IPS-11a (cell line): Measurements from ENCODE around the gene SSTR5.
"Not testable (repeated sequence)": the region's sequence is repeated elsewhere in the genome, so short reads cannot be mapped to it uniquely, and the experiment has no call there.

ENCODE experiments used
- H3K4me3 ChIP-seq: one replicate; pipeline ENCODE4 v1.5.1; 2013; ENCODE audit warnings: low read depth, low read length, control low read depth

Gene SSTR5

DNA sequence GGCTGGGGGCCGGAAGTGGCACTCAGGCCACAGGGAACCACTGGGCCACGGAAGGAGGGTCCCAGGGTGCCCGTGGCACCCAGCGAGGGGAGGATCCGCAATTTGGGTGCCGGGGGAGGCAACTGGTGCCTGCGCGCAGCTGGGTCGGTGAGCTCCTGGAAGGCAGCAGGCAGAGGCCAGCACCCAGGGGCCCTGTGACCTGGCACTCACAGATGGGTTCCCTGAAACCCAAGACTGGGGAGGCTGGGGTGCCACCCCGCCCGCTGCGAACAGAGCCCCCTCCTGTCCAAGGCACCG lies 663 bp downstream of the SSTR5 start:
- no peak overlapping the region for H3K4me3 ChIP-seq

DNA sequence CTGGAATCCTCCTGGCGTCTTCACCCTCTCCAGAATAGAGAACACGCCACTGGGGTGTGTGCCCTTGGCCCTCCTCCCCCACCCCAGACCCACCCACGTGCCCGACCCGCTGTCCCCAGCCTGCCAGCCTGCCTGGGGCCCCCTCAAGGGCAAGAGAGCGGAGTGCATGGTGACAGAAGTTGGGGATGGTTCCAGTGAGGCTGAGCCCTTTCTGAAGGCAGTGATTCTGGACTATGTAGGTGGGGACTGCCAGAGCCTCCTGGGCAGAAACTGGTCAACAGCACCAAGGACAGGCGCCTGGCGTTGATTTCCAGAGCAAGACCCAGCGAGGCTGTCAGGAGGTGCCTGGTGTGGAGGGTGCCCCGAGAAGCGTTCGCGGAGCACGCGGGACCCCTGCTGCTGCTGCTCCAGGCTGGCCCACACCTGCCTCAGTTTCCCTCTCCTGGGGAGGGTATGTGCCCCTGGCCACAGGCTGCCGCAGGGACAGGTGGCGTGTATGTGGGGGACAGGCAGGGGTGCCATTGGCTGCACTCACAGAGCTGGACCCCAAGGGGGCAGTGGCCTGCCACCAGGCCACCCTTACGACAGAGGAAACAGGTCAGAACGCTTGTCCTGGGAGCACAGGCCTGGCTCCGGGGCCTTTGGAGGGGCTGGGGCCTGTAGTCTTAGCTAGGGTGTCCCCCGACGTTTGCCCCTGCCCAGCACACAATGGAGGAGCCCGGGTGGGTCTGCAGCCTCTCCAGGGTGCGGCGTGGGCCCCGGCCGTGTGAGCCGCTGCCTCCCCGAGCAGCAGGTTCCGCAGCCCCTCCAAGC lies 1.2 kb downstream of the SSTR5 start:
- H3K4me3 ChIP-seq: no peak overlapping the region

DNA sequence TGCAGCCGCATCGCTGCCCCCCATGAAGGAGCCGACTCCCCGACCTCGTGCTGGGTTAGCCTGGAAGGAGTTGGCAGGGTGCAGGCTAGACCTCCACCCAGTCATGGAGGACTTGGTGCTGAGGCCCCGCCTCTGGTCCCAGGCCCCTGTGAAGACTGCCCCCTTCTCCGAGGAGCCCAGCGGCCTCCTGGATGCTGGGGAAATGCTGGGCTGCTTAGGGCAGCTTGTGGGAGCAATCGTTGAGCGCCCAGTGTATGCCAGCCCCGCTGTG lies 1.8 kb downstream of the SSTR5 start:
- no peak overlapping the region for H3K4me3 ChIP-seq

DNA sequence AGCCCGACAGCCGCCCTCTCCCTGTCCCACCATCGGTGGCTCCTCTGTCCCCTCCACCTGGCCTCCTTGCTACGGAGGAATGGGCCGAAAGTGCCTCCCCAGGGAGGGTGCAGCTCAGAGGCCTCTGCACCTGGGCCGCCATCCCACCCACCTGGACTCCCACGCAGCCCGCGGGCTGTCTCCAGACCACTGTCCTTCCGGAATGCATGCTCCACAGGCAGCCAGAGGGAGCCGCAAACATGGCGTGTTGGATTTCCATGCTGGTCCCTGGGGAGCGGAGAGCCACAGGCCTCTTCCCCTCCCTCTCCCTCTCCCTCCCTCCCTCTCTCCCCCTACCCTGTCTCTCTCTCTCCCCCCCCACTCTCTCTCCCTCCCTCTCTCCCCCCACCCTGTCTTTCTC lies 3.0 kb downstream of the SSTR5 start:
- H3K4me3 ChIP-seq: no peak overlapping the region

DNA sequence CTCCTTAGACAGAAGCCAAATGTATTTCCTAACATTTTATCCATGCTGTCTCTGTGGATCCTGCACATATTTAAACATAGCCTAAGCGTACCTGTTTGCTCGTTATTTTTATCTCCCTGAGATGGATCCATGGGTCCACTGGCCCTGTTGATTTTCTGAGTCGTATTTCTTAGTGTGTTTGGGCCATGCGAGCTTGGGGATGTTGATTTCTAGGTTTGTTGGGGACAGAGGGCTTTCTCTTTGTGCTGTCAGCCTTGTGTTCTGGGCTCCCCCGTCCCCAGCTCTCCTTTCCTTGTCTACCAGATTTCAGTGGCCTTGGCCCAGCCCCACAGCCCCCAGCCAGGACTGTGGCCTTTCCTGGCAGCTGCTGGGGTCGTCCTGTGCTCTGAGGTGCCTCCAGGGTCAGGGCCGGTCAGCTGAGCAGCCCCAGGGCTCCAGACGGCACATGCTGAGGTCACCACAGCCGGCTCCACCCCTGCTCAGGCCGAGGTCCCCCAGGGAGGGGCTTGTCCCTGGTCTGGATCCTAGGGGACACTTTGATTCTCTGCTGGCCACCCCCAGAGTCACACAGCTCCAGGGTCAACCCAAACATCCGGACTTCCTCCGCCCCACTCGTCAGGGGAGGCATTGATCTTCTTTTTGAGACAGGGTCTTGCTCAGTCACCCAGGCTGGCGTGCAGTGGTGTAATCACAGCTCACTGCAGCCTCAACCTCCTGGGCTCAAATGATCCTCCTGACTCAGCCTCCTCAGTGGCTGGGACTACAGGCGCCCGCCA lies 4.4 kb downstream of the SSTR5 start:
- H3K4me3 ChIP-seq: no peak overlapping the region

DNA sequence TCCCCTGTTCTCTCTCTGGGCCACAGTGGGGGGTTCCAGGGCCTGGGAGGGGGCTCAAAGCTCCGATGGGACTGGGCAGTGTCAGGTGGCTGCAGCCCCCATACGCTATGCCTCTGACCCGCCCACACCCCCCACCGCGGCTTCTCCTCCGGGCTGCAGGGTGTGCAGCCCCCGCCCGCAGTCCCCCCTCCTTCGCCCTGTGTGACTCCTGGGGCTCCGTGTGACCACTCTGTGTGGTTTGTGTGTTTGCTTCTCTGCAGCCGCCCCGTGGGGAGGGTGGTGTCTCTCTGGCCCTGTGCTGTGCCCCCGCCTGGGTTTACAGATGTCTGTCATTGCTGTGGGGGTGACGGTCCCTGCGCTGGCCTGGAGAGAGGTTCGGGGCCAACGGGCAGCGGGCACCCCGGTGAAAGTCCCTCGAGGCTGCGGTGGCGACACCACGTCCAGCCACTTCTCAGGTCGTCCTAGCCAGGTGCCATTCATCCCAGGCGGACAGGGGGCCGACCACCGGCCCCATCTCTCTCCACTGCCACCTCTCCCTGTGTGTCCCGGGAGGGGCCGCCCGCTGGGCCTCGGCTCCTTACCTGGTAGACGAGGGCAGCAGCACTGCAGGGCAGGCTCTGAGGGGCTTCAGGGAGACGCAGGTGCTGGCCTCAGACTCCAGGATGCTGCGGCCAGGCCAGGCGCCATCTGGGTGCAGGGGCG lies 5.5 kb downstream of the SSTR5 start:
- H3K4me3 ChIP-seq: no peak overlapping the region

GRCh38 chr16:1078579-1079021 lies 6.1 kb downstream of the SSTR5 start:
- H3K4me3 ChIP-seq: no peak overlapping the region

DNA sequence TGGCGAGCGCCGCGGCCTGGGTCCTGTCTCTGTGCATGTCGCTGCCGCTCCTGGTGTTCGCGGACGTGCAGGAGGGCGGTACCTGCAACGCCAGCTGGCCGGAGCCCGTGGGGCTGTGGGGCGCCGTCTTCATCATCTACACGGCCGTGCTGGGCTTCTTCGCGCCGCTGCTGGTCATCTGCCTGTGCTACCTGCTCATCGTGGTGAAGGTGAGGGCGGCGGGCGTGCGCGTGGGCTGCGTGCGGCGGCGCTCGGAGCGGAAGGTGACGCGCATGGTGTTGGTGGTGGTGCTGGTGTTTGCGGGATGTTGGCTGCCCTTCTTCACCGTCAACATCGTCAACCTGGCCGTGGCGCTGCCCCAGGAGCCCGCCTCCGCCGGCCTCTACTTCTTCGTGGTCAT lies 6.8 kb downstream of the SSTR5 start:
- H3K4me3 ChIP-seq: no peak overlapping the region

GRCh38 chr16:1079786-1080525 lies 7.4 kb downstream of the SSTR5 start:
- H3K4me3 ChIP-seq: no peak overlapping the region

- no peak overlapping the region for H3K4me3 ChIP-seq
Observed at GRCh38 chr16:1080801-1081733, 8.5 kb downstream of the SSTR5 start.

GRCh38 chr16:1081734-1082265 lies 9.3 kb downstream of the SSTR5 start:
- no peak overlapping the region for H3K4me3 ChIP-seq

DNA sequence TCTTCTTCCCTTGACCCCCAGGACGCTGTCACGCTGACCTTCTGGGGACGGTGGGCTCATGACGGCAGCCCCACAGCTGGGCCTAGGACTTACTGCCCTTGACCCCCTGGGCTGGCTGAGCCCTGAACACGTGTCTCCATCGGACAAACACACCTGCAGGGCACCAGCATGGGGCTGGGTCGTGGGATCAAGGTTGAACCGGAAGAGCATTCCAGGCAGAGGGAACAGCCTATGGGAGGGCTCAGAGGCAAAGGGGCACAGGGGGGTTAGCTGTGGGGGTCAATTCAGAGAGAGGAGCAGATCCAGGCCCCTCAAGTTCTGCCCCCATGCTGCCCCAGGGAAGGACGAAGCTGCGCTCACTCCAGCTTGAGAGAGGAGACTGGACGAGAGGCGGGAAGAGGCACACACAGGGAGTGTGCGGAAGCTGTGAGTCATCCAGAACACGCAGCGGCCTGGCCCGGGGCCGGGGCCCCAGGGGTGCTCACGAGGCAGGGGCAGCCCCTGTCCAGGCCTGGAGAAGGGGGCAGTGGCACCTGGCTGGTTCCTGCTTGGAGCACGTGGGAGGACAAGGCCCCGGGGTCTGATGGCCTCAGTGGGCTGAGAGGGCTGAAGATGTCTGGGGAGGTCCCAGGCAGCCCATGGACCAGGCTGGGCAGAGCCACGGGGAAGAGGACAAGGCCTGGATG lies 9.9 kb downstream of the SSTR5 start:
- H3K4me3 ChIP-seq: no peak overlapping the region

DNA sequence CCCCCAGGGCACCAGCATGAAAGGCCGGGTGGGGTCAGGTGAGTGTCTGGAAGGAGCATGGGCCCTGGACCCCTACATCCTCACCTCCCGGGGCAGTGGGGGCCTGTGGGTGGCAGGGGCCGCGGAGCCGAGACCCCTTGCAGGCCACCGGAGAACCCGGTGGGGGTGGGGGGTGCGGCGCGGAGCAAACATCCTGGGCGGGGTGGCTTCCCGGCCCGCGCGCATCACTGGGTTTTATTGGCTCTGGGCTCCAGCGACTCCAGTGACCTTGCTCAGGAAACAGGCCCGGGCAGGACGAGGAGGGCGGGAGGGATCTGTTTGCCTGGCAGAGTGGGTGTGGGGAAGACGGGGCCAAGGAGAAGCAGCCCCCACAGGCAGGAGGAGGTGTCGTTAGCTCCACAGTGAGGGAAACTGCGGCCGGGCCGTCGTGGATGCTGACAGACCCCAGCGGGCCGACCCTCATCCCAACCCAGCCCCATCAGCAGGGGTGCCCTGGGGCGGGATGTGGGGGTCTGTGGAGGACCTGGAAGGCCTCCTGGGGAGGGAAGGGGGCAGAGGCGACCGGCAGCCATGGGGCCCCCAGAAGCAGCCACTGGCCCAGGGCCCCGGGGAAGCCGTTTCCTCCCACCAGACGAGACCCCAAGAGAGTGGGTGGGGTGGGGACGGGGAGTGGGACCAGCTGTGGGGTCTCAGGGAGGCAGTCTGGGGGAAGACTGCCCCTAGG lies 10.6 kb downstream of the SSTR5 start:
- no peak overlapping the region for H3K4me3 ChIP-seq

- H3K4me3 ChIP-seq: no peak overlapping the region
Observed at GRCh38 chr16:1084971-1085370, 12.4 kb downstream of the SSTR5 start.

DNA sequence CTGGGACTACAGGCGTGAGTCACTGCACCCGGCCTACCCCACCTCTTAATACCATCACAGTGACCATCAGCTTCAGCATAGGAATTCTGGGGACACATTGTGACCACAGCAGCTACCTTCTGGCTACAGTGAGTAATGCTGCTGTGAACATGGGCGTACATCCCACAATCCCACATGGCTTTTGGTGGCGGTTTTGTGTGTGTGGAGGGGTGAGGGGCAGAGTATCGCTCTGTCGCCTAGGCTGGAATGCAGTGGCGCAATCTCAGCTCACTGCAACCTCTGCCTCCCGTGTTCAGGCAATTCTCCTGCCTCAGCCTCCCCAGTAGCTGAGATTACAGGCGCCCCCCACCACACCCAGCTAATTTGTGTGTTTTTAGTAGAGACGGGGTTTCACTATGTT lies 13.9 kb downstream of the SSTR5 start:
- not testable (repeated sequence) for H3K4me3 ChIP-seq

DNA sequence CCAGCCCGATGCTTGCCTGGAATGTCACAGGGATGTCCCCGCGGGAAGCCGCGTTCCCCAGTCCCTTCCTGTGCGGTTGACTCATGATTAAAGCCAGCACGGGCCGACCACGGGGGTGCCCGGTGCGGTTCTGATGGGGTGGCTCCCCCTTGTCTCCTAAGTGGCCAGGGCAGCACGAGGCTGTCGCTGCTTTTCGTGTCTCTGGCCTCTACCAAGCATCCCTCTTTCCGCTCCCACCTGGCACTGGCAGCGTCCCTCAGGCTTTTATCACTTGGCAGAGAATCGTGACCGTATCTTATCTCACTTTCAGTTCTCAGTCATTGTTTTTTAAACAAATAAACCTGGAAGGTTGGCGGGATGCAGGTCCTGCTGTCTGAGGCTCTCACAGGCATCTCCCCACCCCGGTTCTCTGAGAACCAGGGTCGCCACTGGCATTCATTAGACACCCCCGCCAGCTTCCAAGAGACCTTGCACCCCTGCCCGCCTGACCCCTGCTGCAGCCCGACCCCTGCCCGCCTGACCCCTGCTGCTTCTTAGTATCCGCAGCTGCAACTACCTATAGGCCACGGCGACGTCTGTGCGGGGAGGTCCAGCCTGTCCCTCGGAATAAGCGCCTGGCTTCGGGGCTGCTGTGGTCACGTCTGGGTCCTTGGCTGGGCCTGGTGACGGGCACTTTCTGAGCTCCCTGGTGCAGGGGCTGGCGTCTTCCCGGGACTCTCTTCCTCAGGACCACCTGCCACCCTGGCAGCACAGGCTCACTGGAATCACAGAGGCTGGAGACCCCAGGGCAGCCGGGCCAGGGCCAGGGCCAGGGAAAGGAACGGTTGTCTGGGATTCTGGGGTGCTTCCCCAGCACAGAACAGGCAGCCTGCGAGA lies 16.0 kb downstream of the SSTR5 start:
- no peak overlapping the region for H3K4me3 ChIP-seq

- no peak overlapping the region for H3K4me3 ChIP-seq
Observed at GRCh38 chr16:1089439-1089821, 16.9 kb downstream of the SSTR5 start.
